Prostate gland (tissue), 2 donors: ENCODE measurements around the gene DIAPH2. TPM values are rescaled to one million over a fixed set of nuclear protein-coding genes. Genes with fewer than 3 reads are reported as not detected.

Experiments
- DNase-seq: peaks from one replicate; pipeline ENCODE4 v3.0.0-alpha.2; 2019; ENCODE audit warnings: low spot score
- H3K27ac ChIP-seq, 2 donors: fragments of 200-600 bp; sonication (generic); 2 replicates each; pipeline ENCODE4 v1.5.1; 2017 to 2019
- H3K27me3 ChIP-seq: fragments of 200-600 bp; sonication (generic); replicated peaks from 2 replicates; pipeline ENCODE4 v1.5.1; 2019; ENCODE audit not compliant: insufficient read depth
- H3K36me3 ChIP-seq, 2 donors: fragments of 200-600 bp; sonication (generic); 1 replicate in 1 of 2; 2 replicates in 1 of 2; pipeline versions ENCODE4 v1.5.1 to v1.8.1; 2017 to 2019
- H3K4me1 ChIP-seq: fragments of 200-600 bp; sonication (generic); replicated peaks from 2 replicates; pipeline ENCODE4 v1.5.1; 2019
- H3K4me3 ChIP-seq, 2 donors: fragments of 200-600 bp; sonication (generic); 2 replicates each; pipeline ENCODE4 v1.5.1; 2017 to 2019
- H3K9me3 ChIP-seq: fragments of 200-600 bp; sonication (generic); 2 replicates; pipeline ENCODE4 v1.5.1; 2017
- CTCF ChIP-seq, 4 experiments: fragments of 200-600 bp in 2 of 4; fragments of 450-650 bp in 2 of 4; sonication (generic) in 2 of 4; IDR thresholded peaks; 1 replicate in 3 of 4; 2 replicates in 1 of 4; pipeline ENCODE4 v1.5.1; 2016 to 2019; ENCODE audit warnings: antibody characterized with exemption in 4 of 4, mild to moderate bottlenecking in 2 of 4, moderate library complexity in 2 of 4
- POLR2A ChIP-seq: fragments of 450-650 bp; IDR thresholded peaks from one replicate; pipeline ENCODE4 v1.6.1; 2016; ENCODE audit warnings: antibody characterized with exemption, mild to moderate bottlenecking
- POLR2AphosphoS5 ChIP-seq: sonication (generic); formaldehyde crosslinking; IDR thresholded peaks from one replicate; pipeline ENCODE4 v1.6.1; 2017; ENCODE audit warnings: antibody characterized with exemption
- WGBS: methylation state at CpG from one replicate; pipeline ENCODE4 v1.1.5; 2018; 5-methylcytosine and 5-hydroxymethylcytosine counted together
- intact Hi-C: fragments of 100-400 bp; cut with DNase I; formaldehyde crosslinking; loops from one replicate; pipeline ENCODE4 v1.14.2; 2022
- total RNA-seq, 2 donors: library from RNA; depleted of rRNA; stranded (reverse); fragments of >200 nt; gene quantifications; one replicate each; pipeline ENCODE4 v1.1.0, GENCODE V29; 2016

DIAPH2 gene
- total RNA-seq, 2 donors from 2014 or later: 8.1 to 44.8 TPM

- intact Hi-C loops: no loop called here
- no peaks in the 10 kb centered on the region for H3K9me3 ChIP-seq
- 40% methylated on average over 8 of the region's 8 CpGs for WGBS
- no peaks in the 10 kb centered on the region for H3K36me3 ChIP-seq
- TF ChIP-seq POLR2AphosphoS5 (no peak), POLR2A (no peak), CTCF (IDR thresholded peaks at IDR 0.05) (no peak)
- H3K4me1 ChIP-seq: no peaks in the 10 kb centered on the region
- no peak overlapping the region for H3K27ac ChIP-seq
- H3K27me3 ChIP-seq: no peaks in the 10 kb centered on the region
- H3K4me3 ChIP-seq: no peak overlapping the region
- DNase-seq: no peak
Measured at GRCh38 chrX:96683997-96684338, 674 bp upstream of the DIAPH2 start.

- WGBS: 8% methylated on average over 33 of the region's 38 CpGs
- TF ChIP-seq CTCF (IDR thresholded peaks at IDR 0.05) (no peak), POLR2A (no peak), POLR2AphosphoS5 (no peak)
- Histone ChIP-seq H3K36me3 (no peaks in the 10 kb centered on the region), H3K27me3 (no peaks in the 10 kb centered on the region), H3K4me3 (peak overlapping the region; percentile 48 to 52), H3K9me3 (no peaks in the 10 kb centered on the region), H3K27ac (peak overlapping the region; percentile 61 to 67), H3K4me1 (no peaks in the 10 kb centered on the region)
- peak; percentile 3 for DNase-seq
- intact Hi-C loops: no loop called here
Measured at GRCh38 chrX:96685210-96686099, 813 bp downstream of the DIAPH2 start.

GRCh38 chrX:96687776-96688175, 3.1 kb downstream of the DIAPH2 start:
- intact Hi-C loops: no loop called here
- DNase-seq: no peak
- 90% methylated on average over 2 of the region's 2 CpGs for WGBS
- H3K27me3 ChIP-seq: no peaks in the 10 kb centered on the region
- no peaks in the 10 kb centered on the region for H3K36me3 ChIP-seq
- TF ChIP-seq POLR2AphosphoS5 (no peak), CTCF (IDR thresholded peaks at IDR 0.05) (no peak), POLR2A (no peak)
- H3K4me1 ChIP-seq: no peaks in the 10 kb centered on the region
- H3K27ac ChIP-seq: no peak overlapping the region
- no peak overlapping the region for H3K4me3 ChIP-seq
- no peaks in the 10 kb centered on the region for H3K9me3 ChIP-seq

GRCh38 chrX:96688789-96689188, 4.1 kb downstream of the DIAPH2 start:
- 95% methylated on average over 4 of the region's 4 CpGs for WGBS
- H3K27ac ChIP-seq: no peak overlapping the region
- no peak for DNase-seq
- H3K36me3 ChIP-seq: no peaks in the 10 kb centered on the region
- H3K4me3 ChIP-seq: no peak overlapping the region
- no peaks in the 10 kb centered on the region for H3K9me3 ChIP-seq
- intact Hi-C loops: no loop called here
- H3K27me3 ChIP-seq: no peaks in the 10 kb centered on the region
- H3K4me1 ChIP-seq: no peaks in the 10 kb centered on the region
- TF ChIP-seq CTCF (IDR thresholded peaks at IDR 0.05): no peak
- no peak for TF ChIP-seq POLR2AphosphoS5
- no peak for TF ChIP-seq POLR2A

GRCh38 chrX:96689991-96690390, 5.3 kb downstream of the DIAPH2 start:
- DNase-seq: no peak
- intact Hi-C loops: no loop called here
- TF ChIP-seq POLR2AphosphoS5 (no peak), POLR2A (no peak), CTCF (IDR thresholded peaks at IDR 0.05) (no peak)

More at GRCh38 chrX:96689991-96690390, 5.3 kb downstream of the DIAPH2 start:
- Histone ChIP-seq H3K27ac (no peak overlapping the region), H3K9me3 (no peaks in the 10 kb centered on the region), H3K36me3 (no peaks in the 10 kb centered on the region), H3K4me1 (no peaks in the 10 kb centered on the region), H3K4me3 (no peak overlapping the region), H3K27me3 (no peaks in the 10 kb centered on the region)
- 28% methylated on average over 2 of the region's 2 CpGs for WGBS
